Measurements from ENCODE around the gene AGBL4.

The AGBL4 gene

DNA sequence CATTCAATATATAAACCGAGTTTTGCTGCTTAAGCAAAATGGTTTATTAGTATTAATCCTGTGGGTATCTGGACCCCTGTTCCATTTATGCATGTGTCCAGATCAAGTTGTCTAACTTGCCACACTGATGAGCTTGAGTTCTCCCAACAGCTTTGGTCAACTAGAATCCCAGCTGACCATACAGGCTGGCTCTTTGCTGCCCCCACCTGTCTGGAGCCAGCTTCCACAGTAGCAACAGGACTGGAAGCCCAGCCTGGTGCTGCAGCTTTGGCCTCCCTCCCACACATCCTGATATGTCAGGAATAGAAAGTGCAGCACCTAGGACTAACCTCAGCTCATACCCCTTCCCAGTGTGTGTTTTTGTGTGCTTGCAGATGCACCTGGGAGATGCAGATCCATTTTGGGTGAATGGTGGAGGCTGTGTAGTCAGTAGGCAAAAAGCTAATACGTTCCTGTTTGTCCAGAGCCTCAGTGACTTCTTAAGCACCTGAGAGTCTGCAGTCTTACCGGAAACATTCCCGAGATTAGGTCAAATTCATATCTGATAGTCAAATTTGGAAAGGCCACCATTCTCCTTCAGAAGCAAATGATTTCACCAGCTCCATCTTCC, 1206.1 kb downstream of the AGBL4 start:
- H3K4me1 ChIP-seq (ENCODE audit: control insufficient read depth, insufficient read depth, low read length): no peaks in the 10 kb centered on the region
- no peak overlapping the region for H3K4me3 ChIP-seq (ENCODE audit: low read depth, low read length)
- CTCF ChIA-PET: interaction anchor here (0.6 to 2.0 kb wide), 36 partner anchors 8 to 1791 kb away, joined by 3 to 48 read pairs (median 4); no protein-coding TSS in a partner anchor
- POLR2A ChIA-PET: no interaction called here
- no peak overlapping the region for H3K27ac ChIP-seq (ENCODE audit: extremely low read depth, low read depth, low read length)
- no peaks in the 10 kb centered on the region for H3K36me3 ChIP-seq (ENCODE audit: control insufficient read depth in 2 of 2, insufficient read depth in 1 of 2, low read length in 2 of 2)
- TF ChIP-seq, protein P1, sequence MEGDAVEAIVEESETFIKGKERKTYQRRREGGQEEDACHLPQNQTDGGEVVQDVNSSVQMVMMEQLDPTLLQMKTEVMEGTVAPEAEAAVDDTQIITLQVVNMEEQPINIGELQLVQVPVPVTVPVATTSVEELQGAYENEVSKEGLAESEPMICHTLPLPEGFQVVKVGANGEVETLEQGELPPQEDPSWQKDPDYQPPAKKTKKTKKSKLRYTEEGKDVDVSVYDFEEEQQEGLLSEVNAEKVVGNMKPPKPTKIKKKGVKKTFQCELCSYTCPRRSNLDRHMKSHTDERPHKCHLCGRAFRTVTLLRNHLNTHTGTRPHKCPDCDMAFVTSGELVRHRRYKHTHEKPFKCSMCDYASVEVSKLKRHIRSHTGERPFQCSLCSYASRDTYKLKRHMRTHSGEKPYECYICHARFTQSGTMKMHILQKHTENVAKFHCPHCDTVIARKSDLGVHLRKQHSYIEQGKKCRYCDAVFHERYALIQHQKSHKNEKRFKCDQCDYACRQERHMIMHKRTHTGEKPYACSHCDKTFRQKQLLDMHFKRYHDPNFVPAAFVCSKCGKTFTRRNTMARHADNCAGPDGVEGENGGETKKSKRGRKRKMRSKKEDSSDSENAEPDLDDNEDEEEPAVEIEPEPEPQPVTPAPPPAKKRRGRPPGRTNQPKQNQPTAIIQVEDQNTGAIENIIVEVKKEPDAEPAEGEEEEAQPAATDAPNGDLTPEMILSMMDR (tag by site-specific recombination; IDR thresholded peaks at IDR 0.05): peak; percentile 55; the same call in 1 of the 2 replicates
- TF ChIP-seq, protein P2, sequence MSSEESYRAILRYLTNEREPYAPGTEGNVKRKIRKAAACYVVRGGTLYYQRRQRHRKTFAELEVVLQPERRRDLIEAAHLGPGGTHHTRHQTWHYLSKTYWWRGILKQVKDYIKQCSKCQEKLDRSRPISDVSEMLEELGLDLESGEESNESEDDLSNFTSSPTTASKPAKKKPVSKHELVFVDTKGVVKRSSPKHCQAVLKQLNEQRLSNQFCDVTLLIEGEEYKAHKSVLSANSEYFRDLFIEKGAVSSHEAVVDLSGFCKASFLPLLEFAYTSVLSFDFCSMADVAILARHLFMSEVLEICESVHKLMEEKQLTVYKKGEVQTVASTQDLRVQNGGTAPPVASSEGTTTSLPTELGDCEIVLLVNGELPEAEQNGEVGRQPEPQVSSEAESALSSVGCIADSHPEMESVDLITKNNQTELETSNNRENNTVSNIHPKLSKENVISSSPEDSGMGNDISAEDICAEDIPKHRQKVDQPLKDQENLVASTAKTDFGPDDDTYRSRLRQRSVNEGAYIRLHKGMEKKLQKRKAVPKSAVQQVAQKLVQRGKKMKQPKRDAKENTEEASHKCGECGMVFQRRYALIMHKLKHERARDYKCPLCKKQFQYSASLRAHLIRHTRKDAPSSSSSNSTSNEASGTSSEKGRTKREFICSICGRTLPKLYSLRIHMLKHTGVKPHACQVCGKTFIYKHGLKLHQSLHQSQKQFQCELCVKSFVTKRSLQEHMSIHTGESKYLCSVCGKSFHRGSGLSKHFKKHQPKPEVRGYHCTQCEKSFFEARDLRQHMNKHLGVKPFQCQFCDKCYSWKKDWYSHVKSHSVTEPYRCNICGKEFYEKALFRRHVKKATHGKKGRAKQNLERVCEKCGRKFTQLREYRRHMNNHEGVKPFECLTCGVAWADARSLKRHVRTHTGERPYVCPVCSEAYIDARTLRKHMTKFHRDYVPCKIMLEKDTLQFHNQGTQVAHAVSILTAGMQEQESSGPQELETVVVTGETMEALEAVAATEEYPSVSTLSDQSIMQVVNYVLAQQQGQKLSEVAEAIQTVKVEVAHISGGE (tag by site-specific recombination; conservative IDR thresholded peaks at IDR 0.05; ENCODE audit: low read depth): 0 out of 2 replicates have a peak, but pooled peaks have one; percentile 21
- no peak for TF ChIP-seq ZNF423 (tag by site-specific recombination; IDR thresholded peaks at IDR 0.05)
- no peak for TF ChIP-seq ZSCAN30 (tag by site-specific recombination; IDR thresholded peaks at IDR 0.05)
- peak; percentile 28 for TF ChIP-seq ZFHX2 (tag by site-specific recombination; conservative IDR thresholded peaks at IDR 0.05)
- no peak for TF ChIP-seq ZNF433 (tag by site-specific recombination; IDR thresholded peaks at IDR 0.05; ENCODE audit: low read depth)
- TF ChIP-seq ZNF654 (tag by site-specific recombination; IDR thresholded peaks at IDR 0.05; ENCODE audit: low read depth): peak; percentile 60
- no peak for TF ChIP-seq ZNF394 (tag by site-specific recombination; IDR thresholded peaks at IDR 0.05; ENCODE audit: borderline replicate concordance)
- H3K9me3 ChIP-seq (ENCODE audit: control insufficient read depth, insufficient read depth, low read depth, low read length): no peaks in the 10 kb centered on the region

DNA sequence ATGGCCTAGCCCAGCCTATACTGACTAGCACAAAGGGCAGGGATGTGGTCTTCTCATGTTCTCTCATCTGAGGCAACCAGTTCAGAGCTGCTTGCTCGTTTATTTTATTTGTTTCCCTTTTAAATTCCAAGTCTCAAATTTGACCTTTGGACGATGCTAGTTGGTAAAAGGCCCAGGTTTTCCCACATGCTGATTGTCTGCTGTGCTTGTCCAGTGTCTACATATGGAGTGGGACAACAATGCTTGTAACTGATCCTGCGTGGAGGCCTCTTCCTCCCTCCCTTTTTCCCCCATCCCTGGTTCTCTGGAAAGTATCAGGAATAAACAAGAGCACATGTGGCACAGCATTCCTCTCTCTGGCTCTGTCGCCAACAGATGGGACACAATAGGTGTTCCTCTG, 1213.0 kb downstream of the AGBL4 start:
- no peaks in the 10 kb centered on the region for H3K4me1 ChIP-seq (ENCODE audit: control insufficient read depth, insufficient read depth, low read length)
- POLR2A ChIA-PET: no interaction called here
- no peaks in the 10 kb centered on the region for H3K36me3 ChIP-seq (ENCODE audit: control insufficient read depth in 2 of 2, insufficient read depth in 1 of 2, low read length in 2 of 2)
- CTCF ChIA-PET: interaction anchor here (0.5 kb wide), 1 partner anchor 525 kb away, joined by 3 read pairs; no protein-coding TSS in a partner anchor
- no peak for TF ChIP-seq ZNF140 (tag by site-specific recombination; IDR thresholded peaks at IDR 0.05)
- TF ChIP-seq RBAK (tag by site-specific recombination; IDR thresholded peaks at IDR 0.05): no peak
- TF ChIP-seq ZNF19 (tag by site-specific recombination; IDR thresholded peaks at IDR 0.05; ENCODE audit: low read depth): no peak
- no peak for TF ChIP-seq ZNF658 (tag by site-specific recombination; IDR thresholded peaks at IDR 0.05)
- TF ChIP-seq ZNF48 (tag by site-specific recombination; IDR thresholded peaks at IDR 0.05): no peak
- no peak for TF ChIP-seq ZNF560 (tag by site-specific recombination; IDR thresholded peaks at IDR 0.05; ENCODE audit: borderline replicate concordance)
- TF ChIP-seq ZNF654 (tag by site-specific recombination; IDR thresholded peaks at IDR 0.05; ENCODE audit: low read depth): no peak
- TF ChIP-seq, protein P3, sequence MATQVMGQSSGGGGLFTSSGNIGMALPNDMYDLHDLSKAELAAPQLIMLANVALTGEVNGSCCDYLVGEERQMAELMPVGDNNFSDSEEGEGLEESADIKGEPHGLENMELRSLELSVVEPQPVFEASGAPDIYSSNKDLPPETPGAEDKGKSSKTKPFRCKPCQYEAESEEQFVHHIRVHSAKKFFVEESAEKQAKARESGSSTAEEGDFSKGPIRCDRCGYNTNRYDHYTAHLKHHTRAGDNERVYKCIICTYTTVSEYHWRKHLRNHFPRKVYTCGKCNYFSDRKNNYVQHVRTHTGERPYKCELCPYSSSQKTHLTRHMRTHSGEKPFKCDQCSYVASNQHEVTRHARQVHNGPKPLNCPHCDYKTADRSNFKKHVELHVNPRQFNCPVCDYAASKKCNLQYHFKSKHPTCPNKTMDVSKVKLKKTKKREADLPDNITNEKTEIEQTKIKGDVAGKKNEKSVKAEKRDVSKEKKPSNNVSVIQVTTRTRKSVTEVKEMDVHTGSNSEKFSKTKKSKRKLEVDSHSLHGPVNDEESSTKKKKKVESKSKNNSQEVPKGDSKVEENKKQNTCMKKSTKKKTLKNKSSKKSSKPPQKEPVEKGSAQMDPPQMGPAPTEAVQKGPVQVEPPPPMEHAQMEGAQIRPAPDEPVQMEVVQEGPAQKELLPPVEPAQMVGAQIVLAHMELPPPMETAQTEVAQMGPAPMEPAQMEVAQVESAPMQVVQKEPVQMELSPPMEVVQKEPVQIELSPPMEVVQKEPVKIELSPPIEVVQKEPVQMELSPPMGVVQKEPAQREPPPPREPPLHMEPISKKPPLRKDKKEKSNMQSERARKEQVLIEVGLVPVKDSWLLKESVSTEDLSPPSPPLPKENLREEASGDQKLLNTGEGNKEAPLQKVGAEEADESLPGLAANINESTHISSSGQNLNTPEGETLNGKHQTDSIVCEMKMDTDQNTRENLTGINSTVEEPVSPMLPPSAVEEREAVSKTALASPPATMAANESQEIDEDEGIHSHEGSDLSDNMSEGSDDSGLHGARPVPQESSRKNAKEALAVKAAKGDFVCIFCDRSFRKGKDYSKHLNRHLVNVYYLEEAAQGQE (tag by site-specific recombination; IDR thresholded peaks at IDR 0.05): no peak
- no peak for TF ChIP-seq ZBTB21 (tag by site-specific recombination; IDR thresholded peaks at IDR 0.05)
- no peak for TF ChIP-seq ZNF132 (tag by site-specific recombination; IDR thresholded peaks at IDR 0.05; ENCODE audit: borderline replicate concordance)
- TF ChIP-seq TRIM28 (IDR thresholded peaks at IDR 0.05; ENCODE audit: borderline replicate concordance, low read length): no peak
- no peak for TF ChIP-seq ZNF521 (tag by site-specific recombination; IDR thresholded peaks at IDR 0.05)
- no peaks in the 10 kb centered on the region for H3K9me3 ChIP-seq (ENCODE audit: control insufficient read depth, insufficient read depth, low read depth, low read length)
- H3K4me3 ChIP-seq (ENCODE audit: low read depth, low read length): no peak overlapping the region
- H3K27ac ChIP-seq (ENCODE audit: extremely low read depth, low read depth, low read length): no peak overlapping the region

All from HEK293 (cell line).